Ovary (tissue), 3 donors: ENCODE results near the gene CA14.

Experiments
- EP300 ChIP-seq: sonication (generic); formaldehyde crosslinking; IDR thresholded peaks from one replicate; pipeline ENCODE4 v1.6.1; 2017; ENCODE audit warnings: antibody characterized with exemption
- TF ChIP-seq, protein P1 (sequence below), 3 donors: fragments of 450-650 bp in 2 of 3; fragments of 200-600 bp in 1 of 3; IDR thresholded peaks; one replicate each; pipeline versions ENCODE4 v1.5.1 to v1.8.0; 2016 to 2022; ENCODE audit warnings: antibody characterized with exemption in 3 of 3, mild to moderate bottlenecking in 1 of 3
- donor health status: DM: no; HTN: no; CAD: no.

DNA sequence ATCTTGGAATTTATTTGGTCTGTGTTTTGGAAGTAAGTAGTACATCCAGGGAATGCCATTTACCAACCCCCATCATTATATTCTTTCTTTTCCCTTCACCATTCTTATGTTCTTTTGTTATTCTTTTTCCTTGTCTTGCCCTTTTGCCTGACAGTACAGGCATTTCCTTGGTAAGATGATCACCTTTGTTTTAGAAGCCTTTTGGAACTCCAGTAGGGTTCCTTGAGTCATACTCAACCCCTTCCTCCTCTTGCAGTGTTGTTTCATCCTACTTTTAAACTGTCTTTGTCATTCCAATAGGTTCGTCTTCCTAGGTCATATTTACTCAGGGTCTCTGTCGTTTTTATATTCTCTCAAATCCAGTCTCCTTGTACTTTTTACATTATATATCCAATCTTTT lies 45.3 kb downstream of the CA14 start:
- TF ChIP-seq, protein P1, sequence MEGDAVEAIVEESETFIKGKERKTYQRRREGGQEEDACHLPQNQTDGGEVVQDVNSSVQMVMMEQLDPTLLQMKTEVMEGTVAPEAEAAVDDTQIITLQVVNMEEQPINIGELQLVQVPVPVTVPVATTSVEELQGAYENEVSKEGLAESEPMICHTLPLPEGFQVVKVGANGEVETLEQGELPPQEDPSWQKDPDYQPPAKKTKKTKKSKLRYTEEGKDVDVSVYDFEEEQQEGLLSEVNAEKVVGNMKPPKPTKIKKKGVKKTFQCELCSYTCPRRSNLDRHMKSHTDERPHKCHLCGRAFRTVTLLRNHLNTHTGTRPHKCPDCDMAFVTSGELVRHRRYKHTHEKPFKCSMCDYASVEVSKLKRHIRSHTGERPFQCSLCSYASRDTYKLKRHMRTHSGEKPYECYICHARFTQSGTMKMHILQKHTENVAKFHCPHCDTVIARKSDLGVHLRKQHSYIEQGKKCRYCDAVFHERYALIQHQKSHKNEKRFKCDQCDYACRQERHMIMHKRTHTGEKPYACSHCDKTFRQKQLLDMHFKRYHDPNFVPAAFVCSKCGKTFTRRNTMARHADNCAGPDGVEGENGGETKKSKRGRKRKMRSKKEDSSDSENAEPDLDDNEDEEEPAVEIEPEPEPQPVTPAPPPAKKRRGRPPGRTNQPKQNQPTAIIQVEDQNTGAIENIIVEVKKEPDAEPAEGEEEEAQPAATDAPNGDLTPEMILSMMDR (IDR thresholded peaks at IDR 0.05): no peak
- TF ChIP-seq EP300: no peak
